ENCODE measurements around the gene FTH1. TPM values are rescaled to one million over a fixed set of nuclear protein-coding genes. Genes with fewer than 3 reads are reported as not detected.

FTH1 gene
- total and polyA plus RNA-seq, 2 of the 13 experiments (the other 11 are each of a cell fraction or from before 2014, with no cell fraction given) = 607 to 760 TPM

DNA sequence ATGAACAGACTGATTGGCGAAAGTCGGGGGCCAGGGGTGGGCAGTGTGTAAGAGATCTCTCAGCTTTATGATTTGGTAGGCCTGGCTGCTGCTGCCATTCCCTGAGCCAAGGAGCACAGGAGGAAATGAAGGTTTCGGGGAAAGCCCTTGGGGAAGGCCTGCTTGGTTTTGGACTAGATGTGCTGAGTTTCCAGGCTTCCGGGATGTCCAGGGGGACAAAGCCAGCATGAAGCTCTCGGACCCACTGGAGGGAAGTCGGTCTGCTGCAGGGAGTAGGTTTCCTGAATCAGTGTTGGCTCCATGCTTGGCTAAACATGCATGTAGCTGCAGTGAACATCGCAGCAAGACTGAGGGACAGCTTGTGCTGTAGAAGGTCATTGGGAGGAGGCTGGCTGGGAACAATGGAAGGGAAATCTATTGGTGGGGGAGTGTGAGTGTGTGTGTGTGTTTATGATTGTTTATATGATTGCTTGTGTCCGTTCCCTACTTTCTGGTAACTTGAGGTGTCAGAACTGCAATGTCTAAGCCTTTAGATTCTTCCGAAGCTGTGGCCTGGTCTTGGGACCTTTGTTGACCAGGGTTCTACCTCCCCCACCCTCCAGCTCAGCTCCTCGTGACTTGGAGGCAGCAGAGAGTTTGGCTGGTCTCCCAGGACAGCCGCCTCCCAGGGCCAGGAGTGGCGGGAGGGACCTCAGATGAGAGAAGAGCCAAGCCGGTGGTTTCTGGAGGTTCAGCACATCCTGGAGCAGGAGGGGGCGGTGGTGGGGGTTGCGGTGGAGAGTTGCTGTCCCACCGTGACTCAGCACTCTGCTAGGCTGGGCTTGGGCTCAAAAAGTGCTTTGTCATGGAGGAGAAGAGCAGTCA lies 4.0 kb upstream of the FTH1 start (continued):
- 0 out of 2 replicates have a peak, but pooled peaks have one; percentile 45 for TF ChIP-seq NR0B2 (CRISPR knock-in tag; IDR thresholded peaks at IDR 0.05)
- peak; percentile 99 for TF ChIP-seq MAFG (CRISPR knock-in tag; IDR thresholded peaks at IDR 0.05)
- TF ChIP-seq, protein P1, sequence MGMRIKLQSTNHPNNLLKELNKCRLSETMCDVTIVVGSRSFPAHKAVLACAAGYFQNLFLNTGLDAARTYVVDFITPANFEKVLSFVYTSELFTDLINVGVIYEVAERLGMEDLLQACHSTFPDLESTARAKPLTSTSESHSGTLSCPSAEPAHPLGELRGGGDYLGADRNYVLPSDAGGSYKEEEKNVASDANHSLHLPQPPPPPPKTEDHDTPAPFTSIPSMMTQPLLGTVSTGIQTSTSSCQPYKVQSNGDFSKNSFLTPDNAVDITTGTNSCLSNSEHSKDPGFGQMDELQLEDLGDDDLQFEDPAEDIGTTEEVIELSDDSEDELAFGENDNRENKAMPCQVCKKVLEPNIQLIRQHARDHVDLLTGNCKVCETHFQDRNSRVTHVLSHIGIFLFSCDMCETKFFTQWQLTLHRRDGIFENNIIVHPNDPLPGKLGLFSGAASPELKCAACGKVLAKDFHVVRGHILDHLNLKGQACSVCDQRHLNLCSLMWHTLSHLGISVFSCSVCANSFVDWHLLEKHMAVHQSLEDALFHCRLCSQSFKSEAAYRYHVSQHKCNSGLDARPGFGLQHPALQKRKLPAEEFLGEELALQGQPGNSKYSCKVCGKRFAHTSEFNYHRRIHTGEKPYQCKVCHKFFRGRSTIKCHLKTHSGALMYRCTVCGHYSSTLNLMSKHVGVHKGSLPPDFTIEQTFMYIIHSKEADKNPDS (CRISPR knock-in tag; IDR thresholded peaks at IDR 0.05) = 0 out of 2 replicates have a peak, but pooled peaks have one; percentile 43
- TF ChIP-seq ZXDC (CRISPR knock-in tag; IDR thresholded peaks at IDR 0.05) = peak; percentile 60; the same call in 1 of the 2 replicates
- no peak for TF ChIP-seq ZNF746 (CRISPR knock-in tag; IDR thresholded peaks at IDR 0.05)
- peak; percentile 69 for TF ChIP-seq FOXP4 (CRISPR knock-in tag; IDR thresholded peaks at IDR 0.05)
- TF ChIP-seq, protein P2, sequence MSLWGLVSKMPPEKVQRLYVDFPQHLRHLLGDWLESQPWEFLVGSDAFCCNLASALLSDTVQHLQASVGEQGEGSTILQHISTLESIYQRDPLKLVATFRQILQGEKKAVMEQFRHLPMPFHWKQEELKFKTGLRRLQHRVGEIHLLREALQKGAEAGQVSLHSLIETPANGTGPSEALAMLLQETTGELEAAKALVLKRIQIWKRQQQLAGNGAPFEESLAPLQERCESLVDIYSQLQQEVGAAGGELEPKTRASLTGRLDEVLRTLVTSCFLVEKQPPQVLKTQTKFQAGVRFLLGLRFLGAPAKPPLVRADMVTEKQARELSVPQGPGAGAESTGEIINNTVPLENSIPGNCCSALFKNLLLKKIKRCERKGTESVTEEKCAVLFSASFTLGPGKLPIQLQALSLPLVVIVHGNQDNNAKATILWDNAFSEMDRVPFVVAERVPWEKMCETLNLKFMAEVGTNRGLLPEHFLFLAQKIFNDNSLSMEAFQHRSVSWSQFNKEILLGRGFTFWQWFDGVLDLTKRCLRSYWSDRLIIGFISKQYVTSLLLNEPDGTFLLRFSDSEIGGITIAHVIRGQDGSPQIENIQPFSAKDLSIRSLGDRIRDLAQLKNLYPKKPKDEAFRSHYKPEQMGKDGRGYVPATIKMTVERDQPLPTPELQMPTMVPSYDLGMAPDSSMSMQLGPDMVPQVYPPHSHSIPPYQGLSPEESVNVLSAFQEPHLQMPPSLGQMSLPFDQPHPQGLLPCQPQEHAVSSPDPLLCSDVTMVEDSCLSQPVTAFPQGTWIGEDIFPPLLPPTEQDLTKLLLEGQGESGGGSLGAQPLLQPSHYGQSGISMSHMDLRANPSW (CRISPR knock-in tag; IDR thresholded peaks at IDR 0.05; ENCODE audit: borderline replicate concordance) = 0 out of 2 replicates have a peak, but pooled peaks have one; percentile 46
- TF ChIP-seq, protein P3, sequence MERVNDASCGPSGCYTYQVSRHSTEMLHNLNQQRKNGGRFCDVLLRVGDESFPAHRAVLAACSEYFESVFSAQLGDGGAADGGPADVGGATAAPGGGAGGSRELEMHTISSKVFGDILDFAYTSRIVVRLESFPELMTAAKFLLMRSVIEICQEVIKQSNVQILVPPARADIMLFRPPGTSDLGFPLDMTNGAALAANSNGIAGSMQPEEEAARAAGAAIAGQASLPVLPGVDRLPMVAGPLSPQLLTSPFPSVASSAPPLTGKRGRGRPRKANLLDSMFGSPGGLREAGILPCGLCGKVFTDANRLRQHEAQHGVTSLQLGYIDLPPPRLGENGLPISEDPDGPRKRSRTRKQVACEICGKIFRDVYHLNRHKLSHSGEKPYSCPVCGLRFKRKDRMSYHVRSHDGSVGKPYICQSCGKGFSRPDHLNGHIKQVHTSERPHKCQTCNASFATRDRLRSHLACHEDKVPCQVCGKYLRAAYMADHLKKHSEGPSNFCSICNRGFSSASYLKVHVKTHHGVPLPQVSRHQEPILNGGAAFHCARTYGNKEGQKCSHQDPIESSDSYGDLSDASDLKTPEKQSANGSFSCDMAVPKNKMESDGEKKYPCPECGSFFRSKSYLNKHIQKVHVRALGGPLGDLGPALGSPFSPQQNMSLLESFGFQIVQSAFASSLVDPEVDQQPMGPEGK (CRISPR knock-in tag; IDR thresholded peaks at IDR 0.05) = peak; percentile 96; the same call in 1 of the 2 replicates
- TF ChIP-seq SPEN (CRISPR knock-in tag; IDR thresholded peaks at IDR 0.05; ENCODE audit: low read depth) = peak; percentile 71; the same call in 1 of the 2 replicates
- TF ChIP-seq TARDBP (CRISPR knock-in tag; IDR thresholded peaks at IDR 0.05) = peak; percentile 87
- peak; percentile 68; the same call in 1 of the 2 replicates for TF ChIP-seq ZNF124 (CRISPR knock-in tag; IDR thresholded peaks at IDR 0.05)
- peak; percentile 46; the same call in 1 of the 2 replicates for TF ChIP-seq ZMYM3 (CRISPR knock-in tag; IDR thresholded peaks at IDR 0.05)
- no peak for TF ChIP-seq ZNF446 (CRISPR knock-in tag; IDR thresholded peaks at IDR 0.05)

Measured in HepG2 (cell line).